ENCODE measurements around the gene BCDIN3D.

Gene BCDIN3D

DNA sequence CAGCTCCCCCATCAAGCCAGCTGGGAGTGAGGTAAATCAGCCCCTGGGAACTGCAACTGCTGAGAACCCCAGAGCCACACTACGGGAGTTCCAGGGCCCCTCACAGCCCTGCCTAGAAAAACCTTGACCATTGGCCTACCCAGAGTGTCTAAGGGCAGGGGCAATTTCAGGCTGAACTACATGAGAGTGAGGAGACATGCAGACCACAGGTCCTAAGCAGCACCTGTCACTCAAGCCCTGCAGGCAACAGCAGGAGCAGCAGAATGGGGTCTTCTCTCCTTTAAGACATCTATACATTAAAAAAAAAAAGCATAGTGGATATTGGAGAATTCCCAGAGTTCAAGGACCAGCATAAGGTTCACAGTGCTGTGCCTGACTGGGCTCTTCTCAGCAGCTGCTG is 19.6 kb downstream of the BCDIN3D start:
- no peak for DNase-seq (ENCODE audit: low read depth, low spot score)

DNA sequence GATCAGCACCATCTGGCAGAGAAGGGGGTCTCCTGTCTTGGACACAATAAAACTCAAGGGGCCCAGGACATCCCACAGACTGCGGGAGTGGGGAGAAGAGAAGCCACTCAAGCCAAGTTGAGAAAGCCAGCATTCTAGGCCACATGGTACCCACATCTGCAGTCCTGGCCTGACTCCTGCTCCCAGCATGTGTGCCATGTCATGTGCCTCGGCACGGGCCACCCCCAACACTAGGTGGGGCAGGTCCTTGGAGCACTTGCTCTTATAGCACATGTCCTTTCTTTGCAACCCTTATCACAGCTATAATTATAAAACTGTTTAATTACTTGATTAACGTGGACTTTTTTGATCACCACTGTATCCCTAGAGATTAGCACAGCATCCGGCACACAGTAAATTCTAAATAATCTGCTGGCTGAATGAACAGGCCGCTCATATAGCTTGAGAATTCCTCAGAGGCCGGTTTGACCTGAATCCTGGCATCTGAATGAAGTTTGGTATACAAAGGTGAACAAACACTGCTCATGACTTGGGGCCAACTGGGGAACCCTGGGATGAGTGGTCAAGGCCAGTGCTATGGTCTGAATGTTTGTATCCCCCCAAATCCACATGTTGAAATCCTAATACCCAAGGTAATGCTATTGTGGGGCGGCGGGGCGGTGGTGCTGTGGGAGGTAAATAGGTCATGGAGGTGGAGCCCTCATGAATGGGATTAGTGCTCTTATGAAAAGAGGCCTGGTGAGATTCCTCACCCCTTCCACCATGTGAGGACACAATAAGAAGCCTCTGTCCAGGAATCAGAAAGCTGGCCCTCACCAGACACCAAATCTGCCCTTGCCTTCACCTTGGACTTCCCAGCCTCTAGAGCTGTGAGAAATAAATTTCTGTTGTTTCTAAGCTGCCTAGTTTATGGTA is 21.3 kb downstream of the BCDIN3D start:
- no peak for DNase-seq (ENCODE audit: low read depth, low spot score)

DNA sequence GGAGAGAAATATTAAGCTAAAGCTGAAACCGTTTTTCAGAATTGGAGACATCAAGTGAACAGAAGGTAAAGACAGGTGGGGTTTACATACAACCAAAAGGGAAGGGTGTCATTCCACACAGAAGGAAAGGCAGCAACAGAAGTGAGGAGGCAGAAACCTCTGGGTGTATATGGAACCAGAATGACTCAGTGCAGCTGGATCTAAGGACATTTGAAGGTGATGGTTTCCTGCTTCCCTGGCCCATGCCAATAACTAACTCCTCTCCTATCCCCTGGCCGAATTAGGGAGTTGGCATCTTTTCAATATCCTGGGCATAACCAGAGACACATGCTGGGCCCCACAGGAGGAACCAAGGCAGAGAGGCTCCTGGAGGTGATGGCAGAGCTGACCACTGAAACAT is 23.1 kb downstream of the BCDIN3D start:
- DNase-seq (ENCODE audit: low read depth, low spot score): no peak

DNA sequence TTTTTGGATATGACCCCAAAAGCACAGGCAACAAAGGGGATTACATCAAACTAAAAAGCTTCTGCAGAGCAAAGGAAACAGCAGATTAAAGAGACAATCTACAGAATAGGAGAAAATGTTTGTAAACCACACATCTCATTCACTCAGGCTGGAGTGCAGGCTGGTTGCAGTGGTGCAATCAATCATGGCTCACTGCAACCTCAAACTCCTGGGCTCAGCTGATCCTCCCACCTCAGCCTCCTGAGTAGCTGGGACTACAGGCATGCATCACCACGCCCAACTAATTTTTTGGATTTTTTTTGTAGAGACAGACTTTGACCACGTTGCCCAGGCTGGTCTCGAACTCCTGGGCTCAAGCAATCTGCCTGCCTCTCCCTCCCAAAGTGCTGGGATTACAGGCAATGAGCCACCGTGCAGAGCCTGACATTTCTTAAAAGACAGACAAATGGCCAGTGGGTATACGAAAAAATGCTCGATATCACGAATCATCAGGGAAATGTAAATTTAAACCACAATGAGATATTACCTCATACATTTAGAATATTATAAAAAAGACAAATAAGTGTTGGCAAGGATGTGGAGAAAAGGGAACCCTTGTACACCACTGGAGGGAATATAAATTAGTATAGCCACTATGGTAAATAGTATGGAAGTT is 24.5 kb downstream of the BCDIN3D start:
- DNase-seq (ENCODE audit: low read depth, low spot score): no peak

DNA sequence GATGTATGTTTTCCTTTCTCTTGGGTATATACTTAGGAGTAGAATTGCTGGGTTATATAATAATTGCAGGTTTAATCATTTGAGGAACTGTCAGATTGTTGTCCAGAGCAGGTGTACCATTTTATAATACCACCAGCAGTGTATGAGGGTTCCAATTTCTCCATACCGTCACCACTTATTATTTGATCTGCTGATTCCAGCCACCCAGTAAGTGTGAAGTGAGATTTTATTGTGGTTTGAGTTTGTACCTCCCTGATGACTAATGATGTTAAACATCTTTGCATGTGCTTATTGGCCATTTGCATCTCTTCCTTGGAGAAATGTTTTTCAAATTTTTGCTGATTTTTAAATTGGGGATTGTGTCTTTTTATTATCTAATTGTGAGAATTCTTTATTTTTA is 29.8 kb downstream of the BCDIN3D start:
- no peak for DNase-seq (ENCODE audit: low read depth, low spot score)

DNA sequence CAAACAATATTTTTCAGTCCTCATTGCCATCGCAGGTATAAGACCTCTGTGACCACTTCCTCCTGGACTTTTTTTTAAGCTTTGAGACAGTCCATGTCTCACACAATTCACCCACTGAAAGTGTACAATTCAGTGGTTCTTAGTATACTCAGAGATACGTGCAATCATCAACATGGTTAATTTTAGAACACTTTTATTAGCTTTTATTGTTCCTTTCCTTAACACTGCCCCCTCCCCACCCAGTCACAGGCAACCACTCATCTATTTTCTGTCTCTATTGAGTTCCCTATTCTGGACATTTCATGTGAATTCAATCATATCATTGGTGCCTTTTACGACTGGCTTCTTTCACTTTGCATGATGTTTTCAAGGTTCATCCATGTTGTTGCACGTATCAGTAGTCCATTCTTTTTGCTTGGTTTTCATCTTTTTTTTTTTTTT is 30.9 kb downstream of the BCDIN3D start:
- DNase-seq (ENCODE audit: low read depth, low spot score): no peak

DNA sequence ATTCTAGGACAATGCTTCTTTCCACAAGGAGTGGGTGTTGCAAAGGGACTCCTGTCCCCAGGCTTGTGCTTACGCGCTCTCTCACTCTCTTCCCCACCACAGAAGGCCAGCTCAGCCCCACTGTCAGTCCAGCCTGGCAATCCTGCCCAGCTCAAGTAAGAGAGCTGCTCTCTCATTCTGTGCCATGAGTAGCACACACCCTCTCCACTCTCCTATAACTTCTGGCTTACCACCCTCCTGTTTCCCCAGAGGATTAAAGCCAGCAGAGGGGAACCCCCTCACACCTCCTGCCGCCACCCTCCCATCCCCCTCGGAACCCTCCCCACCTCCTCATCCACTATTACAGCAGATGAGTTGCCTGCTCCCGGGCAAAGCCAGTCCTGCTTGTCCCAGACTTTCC is 31.8 kb downstream of the BCDIN3D start:
- DNase-seq (ENCODE audit: low read depth, low spot score): no peak

DNA sequence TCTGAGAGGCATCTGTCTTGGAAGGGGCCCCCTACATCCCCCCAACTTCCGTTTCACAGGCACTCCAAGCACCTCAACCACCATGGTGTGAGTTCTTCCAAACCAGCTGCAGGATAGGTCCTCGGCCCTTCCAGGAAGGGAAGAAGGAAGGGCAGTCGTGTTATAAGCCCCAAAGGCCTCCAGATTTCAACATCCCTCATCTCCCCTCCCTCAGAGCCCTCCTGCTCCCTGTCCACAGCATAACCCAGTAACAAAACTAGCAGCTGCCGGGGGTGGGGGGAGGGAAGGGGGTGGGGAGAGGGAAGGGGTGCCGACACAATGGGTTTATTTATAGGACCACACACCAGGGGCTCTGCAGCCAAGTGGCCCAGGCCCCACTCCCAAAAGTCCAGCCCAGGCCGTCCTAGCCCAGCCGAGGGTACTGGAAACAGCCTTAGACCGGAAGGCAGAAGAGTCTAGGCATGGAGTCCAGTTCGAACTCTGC is 33.0 kb downstream of the BCDIN3D start:
- no peak for DNase-seq (ENCODE audit: low read depth, low spot score)

DNA sequence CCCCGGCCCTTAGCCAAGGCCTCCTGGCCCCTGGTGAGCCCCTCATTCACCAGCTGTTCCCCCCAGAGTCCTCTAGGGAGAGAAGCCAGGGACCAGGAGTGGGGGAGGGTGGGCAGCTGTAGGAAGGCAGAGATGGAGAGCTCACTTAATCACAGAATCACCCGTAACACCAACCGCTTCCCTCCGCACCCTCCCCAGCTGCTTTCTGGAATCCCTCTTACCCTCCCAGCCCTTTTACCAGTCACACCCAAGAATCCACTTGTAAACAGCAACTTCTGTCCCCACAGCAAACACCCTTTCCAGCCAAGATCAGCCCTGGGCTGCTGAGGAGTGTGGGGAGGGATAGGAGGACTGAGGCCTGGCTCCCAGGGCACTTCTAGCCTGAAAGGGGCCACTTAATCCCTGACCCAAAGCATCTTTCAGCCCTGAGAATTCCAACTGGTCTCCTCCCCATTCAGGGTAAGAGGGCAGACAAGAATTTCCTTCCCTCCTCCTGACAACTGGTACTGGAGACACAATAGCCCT is 33.5 kb downstream of the BCDIN3D start:
- DNase-seq (ENCODE audit: low read depth, low spot score): no peak

DNA sequence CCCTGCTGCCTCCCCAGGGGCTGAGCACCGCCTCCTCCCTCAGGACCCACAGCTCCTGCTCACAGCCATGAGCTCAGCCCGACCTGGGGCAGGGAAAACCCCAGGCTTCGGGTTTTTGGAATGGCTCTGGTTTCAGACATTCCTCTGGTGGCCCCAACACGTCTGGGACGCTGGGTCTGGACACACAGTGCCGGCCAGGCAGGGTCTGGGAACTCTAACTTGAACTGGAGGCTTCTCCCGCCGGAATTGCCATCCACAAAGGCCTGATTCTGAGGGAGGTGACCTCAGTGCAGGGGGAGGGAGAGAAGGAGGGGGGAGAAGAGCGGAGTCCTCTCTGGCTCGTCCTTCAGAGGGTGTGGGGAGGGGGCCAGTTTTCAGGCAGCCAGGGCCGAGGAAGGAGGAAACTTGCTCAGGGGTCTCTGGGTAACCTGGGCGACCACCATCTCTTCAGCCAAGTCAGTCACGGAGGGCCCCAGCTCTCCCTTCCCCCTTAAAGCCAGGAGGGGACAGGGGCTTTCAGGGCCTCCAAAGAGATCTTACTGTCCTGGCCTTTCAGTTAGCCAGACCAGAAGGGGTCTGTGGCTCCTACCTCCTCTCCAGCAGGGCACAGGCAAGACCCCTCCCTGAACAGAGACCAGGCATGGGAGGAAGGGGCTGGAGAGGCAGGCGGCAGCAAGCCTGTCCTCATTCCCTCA is 34.1 kb downstream of the BCDIN3D start:
- no peak for DNase-seq (ENCODE audit: low read depth, low spot score)

DNA sequence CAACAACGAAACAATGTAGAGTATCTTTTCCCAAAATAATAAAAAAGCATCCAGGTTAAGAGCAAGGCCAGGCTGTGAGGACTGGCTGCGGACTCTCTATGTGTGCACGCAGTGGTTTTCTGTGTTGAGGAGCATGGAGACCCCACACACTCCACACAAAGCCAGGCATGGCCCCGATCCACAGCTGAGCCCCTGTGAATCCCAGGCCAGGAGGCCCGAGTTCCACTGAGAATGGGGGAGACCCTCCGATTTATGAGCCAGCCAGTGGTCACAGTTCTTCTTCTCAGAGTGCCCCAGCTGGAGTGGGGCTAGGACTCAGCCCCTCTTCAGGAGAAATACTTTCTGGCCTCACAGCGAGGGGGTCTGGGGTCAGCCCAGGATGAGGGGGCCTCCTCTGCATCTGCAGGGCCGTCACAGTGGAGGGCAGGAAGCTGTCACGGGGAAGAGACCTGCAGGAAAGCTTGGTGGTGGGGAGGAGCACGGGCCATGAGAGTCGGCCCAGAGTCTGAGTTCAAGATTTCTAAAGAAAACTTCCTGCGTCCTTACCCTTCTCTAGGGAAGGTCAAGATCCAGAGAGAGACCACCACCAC is 34.8 kb downstream of the BCDIN3D start:
- DNase-seq (ENCODE audit: low read depth, low spot score): no peak

DNA sequence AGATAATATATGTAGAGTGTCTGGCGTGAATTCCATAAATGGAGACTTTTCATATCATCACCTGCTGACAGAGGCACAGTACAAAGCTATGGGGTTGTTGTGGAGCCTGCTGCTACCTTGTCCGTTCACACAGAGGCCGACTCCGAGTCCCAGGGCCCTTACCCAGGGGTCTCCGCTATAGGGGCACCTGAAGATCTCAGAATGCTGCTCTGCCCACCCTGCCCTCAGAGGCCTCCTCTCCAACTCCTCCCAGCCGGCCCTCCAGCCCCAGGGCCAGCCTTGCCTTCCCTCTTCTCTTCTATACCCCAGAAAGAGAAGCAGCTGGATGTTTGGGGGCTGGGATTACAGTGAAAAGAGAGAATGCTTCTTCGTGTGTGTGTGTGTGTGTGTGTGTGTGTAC is 36.0 kb downstream of the BCDIN3D start:
- no peak for DNase-seq (ENCODE audit: low read depth, low spot score)

DNA sequence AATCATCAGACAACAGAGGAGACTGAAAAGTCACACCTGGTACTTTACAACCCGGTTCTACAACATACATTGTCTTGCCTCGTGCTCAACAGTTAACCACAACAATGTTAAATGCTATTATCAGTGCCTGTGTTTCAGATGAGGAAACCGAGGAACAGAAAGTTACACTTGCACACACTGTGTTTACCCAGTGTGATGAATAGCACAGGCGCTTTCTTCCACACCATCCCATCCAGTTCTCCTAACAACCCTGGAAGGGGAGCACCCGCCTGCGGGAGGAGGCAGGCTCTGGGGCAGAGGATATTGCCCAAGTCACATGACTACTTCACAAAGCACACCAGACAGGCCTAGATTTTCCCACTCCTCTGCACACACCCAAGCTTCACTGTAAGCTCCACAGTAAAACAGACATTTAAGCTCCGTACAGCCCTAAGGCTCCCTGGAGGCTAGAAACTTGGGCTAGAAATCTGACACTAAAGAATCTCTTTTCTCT is 36.5 kb downstream of the BCDIN3D start:
- DNase-seq (ENCODE audit: low read depth, low spot score): no peak

DNA sequence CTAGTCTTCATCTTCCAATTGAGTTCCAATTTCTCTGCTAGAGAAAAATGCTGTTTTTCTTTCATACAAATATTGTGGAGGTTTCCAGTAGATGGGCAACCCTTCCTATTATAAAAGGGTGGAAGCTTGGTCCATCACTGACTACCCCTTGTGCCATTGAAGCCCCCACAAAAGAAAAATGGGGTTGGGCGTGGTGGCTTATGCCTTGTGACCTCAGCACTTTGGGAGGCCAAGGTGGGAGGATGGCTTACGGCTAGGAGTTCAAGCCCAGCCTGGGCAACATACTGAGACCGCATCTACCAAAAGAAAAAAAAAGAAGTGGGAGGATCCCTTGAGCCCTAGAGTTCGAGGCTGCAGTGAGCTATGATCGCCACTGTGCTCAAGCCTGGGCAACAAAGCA is 37.5 kb downstream of the BCDIN3D start:
- no peak for DNase-seq (ENCODE audit: low read depth, low spot score)

DNA sequence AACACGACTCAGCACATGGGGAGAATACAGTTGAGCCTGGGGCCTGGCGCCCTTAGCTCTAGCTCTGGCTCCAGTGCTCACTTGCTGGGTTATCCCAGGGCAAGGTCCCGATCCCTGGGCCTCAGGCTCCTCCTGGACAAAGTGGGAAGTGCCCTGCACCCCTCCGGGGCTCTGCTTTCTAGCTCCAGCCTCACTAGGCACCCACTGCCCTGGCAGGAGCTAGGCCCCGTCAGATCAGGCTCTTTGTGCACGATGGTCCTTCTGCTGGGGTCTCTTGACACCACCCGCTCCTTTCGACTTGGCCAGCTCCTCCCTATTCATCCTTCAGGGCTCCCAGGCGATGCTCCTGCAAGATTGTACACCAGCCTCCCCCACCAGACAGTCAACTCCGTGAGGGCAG is 38.1 kb downstream of the BCDIN3D start:
- DNase-seq (ENCODE audit: low read depth, low spot score): no peak

DNA sequence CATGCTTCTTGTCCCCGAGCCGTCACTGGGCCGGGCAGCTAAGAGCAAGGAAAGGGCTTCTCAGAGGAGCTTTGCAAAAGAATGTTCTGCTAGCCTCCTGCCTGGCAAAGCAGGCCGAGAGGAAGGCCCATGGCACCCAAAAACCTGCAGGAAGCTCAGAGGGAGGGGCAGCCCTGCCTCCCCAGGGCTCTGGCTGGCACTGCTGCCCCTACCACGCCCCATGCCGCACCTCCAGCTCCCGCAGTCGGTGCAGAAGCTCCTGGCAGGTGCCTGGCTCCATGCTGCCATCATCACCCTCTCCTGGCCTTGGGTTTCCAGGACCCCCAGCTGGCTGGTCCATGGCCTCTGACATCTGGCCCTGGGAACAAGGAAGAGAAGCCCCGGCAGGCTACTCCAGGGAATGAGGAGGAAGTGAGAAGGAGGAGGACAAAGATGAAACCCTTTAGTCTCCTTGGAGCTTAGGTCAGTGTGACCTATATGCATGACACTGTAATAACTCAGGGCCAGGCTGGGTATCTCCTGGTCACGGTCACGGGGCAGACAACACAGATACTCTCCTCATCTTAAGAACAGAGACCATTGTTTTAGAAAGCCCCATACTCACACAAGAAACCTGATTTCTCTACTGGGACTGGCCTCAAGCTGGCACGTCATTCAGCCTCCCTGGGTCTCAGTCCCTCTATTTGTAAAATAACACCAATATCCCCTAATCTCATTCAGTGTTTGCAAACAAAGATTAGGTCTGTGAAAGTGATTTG is 39.0 kb downstream of the BCDIN3D start:
- no peak for DNase-seq (ENCODE audit: low read depth, low spot score)

DNA sequence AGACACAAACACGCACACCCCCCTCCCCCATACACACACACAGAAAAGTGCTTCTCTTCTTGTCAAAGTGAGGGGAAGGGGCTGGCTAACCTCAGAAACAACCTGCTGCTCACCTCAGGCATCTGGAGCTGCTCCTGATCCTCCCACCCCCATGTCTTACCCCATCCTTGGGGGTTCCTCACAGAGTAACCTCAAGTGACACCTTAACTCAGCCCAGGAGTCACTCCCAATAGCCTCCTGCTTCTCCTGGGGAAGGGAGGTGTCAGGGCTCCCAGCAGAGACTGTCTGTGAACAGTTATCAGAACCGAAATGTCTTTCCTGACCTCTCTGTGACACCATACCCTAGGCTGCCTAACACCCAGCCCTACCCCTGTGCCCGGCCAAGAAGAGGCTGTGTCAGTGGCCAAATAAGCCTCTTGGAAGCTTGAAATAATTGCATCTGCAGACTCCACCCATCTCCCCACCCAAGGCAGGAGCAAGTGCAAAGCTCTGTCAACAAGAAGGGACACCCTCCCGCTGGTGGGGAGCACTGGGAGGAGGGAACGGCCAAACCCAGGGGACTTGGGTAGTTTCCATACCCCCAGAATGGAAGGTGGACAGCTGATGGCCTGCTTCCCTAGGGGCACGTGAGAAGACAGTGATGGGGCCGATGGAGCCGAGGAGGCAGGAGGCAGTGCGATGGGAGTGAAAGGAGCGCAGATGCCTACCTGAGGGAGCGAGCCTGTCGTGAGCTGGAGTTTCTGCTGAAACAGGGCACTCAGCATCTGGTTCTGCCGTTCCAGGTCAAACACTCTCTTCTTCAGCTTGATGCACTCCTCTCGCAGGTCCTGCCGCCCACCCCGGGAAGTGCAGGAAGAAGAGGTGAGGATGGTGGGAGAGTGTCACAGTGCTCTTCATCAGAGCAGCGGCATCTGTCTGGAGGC is 41.5 kb downstream of the BCDIN3D start:
- DNase-seq (ENCODE audit: low read depth, low spot score): no peak

DNA sequence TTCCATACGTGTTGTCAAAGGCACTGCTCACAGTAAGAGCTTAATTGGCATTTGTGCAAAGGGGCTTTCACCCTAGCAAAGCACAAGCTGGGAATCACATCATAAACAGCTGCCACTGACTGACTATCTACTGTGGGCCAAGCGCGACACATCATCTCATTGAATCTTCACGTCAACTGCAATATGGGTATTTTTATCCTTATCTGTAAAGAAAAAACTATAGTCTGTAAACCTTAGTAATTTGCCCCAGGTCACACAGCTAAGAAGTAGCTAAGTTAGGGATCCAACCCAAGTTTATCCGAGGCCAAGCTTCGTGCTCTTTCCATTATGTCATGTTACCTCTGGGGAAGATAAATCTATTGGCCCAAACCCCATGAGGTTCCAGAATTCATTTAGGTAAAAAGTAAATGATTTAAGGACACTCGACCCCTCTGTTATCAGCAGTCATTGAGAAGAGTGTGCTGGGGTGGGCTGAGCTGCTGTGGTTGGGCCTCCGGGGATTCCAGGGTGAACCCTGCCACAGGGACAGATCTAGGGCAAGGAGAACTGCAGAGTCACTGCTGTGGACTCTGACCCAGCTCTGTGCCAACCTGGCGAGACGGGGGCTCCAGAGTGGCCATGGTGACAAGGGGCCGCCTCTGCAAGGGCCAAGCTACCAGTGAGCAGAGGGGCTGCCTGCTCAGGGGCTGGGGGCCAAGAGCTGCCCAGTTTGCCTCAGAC is 42.3 kb downstream of the BCDIN3D start:
- DNase-seq (ENCODE audit: low read depth, low spot score): no peak

DNA sequence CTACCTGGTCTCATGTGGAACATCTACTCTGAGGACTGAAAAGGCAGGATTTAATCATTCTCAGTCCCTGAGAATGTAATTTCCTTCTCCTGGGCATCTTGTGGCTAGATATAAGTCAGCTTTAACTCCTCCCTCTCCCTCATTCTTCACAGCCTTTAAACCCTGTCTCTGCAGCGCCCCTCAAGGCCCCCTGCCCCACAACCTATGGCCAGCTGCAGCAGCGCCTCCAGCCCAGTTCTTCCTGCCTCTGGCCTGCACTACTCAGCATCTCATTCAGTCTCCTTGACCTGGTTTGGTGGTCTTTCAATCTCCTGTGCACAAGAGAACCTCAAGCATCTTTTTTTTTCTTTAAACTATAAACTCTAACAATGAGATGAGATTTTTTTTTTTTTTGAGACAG is 44.0 kb downstream of the BCDIN3D start:
- DNase-seq (ENCODE audit: low read depth, low spot score): no peak

All from activated CD4-positive, CD25-positive, alpha-beta regulatory T cell treated with anti-CD3 and anti-CD28 coated beads, Interleukin-2, amount 50 U/mL, for 16 hours (primary cell).